Inflammatory macrophage (primary cell): ENCODE measurements around the gene SNCAIP.

Experiments used
- DNase-seq, 2 donors: peaks; one replicate each; pipeline ENCODE4 v3.0.0-alpha.2; 2020 to 2022
- total RNA-seq, 18 experiments: gene quantifications; one replicate each; lab custom pipeline; 2026; ENCODE audit warnings: mixed read lengths in 6 of 18, inconsistent platforms in 2 of 18; lab: John Stamatoyannopoulos, UW

Gene SNCAIP
- 0 to 0.59 (median 0.18) reads per million in 18 experiments for total RNA-seq

DNA sequence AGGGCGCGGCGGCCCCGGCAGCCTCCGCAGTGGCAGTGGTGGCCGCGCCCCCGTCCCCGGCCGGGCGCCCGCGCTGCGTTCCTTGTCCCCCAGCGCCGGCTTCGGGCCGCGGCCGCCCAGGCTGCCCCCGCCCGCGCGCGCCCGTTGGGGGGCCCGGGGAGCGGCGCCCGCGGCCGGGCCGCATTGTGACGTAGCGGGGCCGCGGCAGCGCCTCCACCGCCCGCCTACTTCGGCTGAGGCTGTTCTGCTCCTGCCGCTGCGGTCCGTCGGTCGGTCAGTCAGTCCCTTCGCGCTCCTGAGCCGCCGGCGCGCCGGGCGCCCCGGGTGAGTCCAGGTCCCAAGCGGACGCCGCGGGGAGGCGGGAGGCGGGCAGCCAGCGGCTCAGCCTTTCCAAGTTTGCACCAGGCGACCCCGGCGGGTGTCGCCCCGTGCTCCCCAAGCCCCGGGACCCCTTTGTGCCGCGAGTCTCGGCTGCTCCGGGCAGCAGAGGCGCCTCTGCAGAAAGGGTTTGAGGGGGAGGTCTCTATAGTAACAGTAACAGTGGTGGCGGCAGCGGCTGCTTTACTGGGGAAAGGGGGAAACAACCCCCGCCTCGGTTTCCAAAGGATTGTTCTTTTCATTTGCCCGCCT lies at the start of gene SNCAIP:
Gene SNCAIP, plus strand, starts transcription at position 277 of the 630 bp plus-strand sequence. CDS start 78,898 bp downstream, outside the sequence.
- no peak for DNase-seq

- DNase-seq: no peak
These were observed 48.5 kb upstream of the SNCAIP start for GRCh38 chr5:122263352-122264030.

- no peak for DNase-seq
These were observed 47.4 kb upstream of the SNCAIP start for GRCh38 chr5:122264610-122265009.

- no peak for DNase-seq
These were observed 44.9 kb upstream of the SNCAIP start for GRCh38 chr5:122267185-122267584.

DNA sequence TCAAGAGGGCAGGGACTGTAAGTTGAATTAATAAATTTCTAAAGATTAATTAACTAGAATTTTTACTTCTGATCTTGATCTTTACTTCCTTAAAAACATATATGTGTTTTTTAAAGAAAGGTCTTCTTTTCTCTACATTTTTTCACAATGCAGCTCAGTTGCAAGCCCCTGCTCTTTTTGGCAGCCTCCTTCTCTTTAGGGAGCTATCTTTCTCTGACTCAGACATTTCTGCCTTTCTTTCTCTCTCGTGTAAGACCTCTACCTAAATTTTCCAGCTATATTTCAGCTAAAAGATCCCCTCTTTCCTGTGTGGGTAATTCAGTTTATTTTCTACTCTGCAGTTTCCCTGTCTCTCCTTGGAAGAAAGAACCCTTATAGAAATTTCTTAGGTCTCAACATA lies 38.3 kb upstream of the SNCAIP start:
- no peak for DNase-seq

DNA sequence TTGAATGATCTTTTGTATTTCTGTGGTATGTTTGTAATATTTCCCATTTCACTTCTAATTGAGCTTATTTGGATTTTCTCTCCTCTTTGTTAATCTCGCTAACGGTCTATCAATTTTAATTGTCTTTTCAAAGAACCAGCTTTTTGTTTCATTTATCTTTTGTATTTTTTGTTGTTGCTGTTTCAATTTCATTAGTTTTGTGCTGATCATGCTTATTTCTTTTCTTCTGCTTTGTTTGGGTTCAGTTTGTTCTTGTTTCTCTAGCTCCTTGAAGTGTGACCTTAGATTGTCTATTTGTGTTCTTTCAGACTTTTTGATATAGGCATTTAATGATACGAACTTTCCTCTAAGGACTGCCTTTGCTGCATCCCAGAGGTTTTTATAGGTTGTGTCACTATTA lies 28.4 kb upstream of the SNCAIP start:
- no peak for DNase-seq

DNA sequence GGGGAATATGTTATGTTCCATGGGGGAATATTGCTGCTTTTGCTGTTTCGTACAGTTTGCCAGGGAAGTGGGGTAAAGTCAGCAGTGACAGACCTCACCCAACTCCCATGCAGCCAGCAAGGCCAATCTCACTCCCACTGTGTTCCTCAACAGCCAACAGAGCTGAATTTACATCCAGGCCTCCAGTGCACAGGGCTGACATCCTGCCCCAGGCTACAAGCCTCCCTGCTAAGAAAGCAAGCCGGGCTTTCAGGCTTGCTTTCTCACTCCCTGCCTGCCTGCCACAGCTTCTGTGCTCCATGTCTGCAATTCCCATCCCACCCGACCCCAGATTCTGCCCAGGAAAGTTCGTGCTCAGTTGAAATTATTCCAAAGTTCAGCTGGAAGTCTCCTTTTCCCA lies 25.5 kb upstream of the SNCAIP start:
- DNase-seq: no peak

GRCh38 chr5:122287101-122287500 lies 24.9 kb upstream of the SNCAIP start:
- no peak for DNase-seq

DNA sequence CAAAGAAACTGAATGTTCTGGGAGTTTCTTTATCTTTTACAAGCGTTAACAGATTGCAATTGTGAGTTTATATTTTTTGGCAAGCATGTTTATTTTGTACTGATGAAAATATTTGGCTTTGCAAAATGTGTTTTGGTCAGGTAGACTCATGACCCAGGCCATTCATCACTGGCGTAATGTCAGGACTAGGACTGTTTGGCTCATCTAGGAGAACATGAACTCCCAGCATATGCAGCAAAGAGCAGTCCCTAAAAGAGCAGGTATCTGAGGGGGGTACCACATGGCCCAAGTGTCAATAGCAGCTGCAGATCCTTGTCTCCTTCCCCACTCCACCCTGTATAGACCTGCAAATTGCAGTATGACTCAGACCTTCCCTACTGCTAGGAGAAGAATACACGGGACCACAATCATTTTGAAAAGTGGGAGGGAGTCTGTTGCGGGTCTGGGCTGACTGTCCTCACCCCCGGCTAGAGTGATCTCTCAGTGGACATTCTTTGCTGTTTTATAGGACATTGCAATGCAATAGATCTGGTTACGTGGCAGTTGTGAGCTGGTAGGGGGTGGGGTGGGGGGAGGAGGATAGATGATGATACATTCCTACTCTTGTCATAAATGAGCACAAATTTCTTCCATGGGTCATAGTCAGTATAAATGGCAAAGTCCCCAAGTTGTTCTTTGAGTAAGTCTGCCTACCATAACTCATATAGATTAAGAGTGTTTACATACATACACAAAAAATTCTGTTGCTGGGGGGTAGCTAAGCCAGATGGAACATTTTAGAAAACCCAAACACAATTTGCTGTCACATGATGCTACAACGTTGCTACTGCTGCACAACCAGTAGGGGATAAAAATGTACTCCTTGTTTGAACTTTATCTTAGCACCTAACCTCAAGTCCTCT lies 20.8 kb upstream of the SNCAIP start:
- DNase-seq: no peak

GRCh38 chr5:122292332-122292731 lies 19.7 kb upstream of the SNCAIP start:
- no peak for DNase-seq

- DNase-seq: no peak
These were observed 16.9 kb upstream of the SNCAIP start for GRCh38 chr5:122295138-122295537.

- no peak for DNase-seq
These were observed 15.2 kb upstream of the SNCAIP start for GRCh38 chr5:122296871-122297270.

DNA sequence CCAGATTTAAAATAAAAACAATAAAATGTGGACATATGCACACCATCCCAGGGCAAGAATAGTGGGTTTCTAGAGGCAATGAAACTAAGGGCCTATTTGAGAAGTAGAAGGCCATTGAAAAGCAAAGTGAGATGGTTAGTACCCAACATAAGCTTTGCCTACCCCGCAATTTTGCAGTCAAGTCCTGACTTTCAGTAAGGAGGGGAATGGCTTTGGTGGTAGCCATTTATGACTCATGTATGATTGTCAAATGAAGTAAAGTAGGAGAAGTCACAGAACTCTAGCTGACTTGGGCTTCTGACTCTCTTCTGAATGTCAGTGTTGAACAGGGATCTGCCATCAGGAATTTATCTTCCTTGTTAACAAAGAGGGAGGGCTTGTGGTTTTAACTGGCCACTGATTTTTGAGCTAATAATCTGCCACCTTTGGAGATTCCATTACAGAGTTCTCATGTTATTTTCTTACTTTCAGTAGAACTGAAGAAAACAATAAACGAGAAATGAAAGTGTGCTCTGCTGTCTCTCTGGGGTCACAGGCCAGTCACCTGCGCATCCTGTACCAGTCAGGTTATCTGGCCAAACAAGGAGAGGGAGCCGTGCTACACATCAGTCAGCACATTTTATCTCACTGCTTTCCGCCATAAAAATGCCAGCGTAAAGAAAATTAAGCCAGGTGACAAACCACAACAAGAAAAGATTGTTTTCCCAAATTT lies 14.3 kb upstream of the SNCAIP start:
- DNase-seq: no peak

DNA sequence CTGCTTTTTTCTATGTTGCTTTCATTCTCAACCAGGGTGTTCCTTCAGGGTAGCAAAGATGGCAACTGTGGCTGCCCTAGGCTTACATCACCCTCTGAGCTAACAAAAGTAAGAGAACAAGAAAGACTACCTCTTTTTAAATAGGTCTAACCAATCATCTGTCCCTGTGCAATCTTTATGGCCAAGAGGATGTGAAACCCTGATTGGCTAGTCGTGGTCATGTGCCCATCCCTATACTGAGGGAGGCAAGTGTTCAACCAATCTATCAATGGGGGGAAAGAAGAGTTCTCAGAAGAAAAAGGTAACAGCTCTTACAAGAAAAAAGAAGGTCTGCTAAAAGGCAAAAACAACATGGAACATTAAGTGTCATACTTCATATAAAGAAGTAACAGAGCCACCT lies 11.7 kb upstream of the SNCAIP start:
- no peak for DNase-seq

DNA sequence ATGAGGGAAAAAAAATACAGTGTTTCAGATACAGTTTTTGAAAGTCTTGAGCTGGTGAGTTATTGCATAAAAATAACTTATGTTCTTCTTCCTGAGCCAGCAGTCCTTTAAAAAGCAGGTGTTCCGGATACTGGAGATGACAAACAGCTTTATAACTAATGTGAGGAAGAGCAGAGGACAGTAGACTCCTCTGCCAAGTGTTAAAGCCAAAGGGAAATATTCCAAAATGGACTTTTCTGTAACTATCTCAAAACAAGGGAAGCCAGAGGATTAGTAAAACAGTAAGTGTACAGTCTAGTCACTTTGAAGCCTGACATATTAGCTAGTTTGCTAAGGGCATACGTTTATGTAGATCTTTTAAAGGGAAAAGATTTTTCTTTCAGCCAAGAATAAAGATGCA lies 11.0 kb upstream of the SNCAIP start:
- DNase-seq: no peak

GRCh38 chr5:122304471-122305215 lies 7.4 kb upstream of the SNCAIP start:
- DNase-seq: no peak

DNA sequence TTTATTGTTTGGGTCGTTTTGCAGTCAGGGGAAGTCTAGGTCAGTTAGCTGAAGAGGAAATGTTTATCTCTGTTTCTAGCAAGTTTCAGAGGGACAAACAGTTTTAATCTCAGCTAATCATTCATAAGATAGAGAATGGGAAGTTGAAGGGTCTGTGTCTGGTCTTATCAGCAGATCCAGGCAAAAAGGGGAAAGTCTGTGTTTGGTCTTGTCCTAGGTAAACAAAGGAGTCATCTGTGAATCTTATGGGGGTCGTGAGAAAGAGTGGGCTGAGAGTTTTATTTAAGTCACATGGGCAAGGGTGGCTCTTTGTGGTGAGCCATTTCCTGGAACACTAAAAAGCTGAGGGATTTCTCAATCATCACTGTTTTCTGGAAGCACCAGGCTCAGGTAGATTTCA lies 5.6 kb upstream of the SNCAIP start:
- no peak for DNase-seq

GRCh38 chr5:122310889-122311288 lies 1.1 kb upstream of the SNCAIP start:
- DNase-seq: no peak

- no peak for DNase-seq
These were observed 508 bp upstream of the SNCAIP start for GRCh38 chr5:122311497-122311960.

- DNase-seq: no peak
These were observed 762 bp downstream of the SNCAIP start for GRCh38 chr5:122312591-122313406.

- DNase-seq: no peak
These were observed 2.0 kb downstream of the SNCAIP start for GRCh38 chr5:122314036-122314435.
